Measurements from ENCODE around the gene SLC2A9.

SLC2A9 gene

GRCh38 chr4:10019521-10020051, 1.7 kb downstream of the SLC2A9 start:
- no peak for DNase-seq (ENCODE audit: low read depth)

GRCh38 chr4:10018818-10019461, 2.4 kb downstream of the SLC2A9 start:
- DNase-seq (ENCODE audit: low read depth): peak; percentile 67

- no peak for DNase-seq (ENCODE audit: low read depth)
Measured at GRCh38 chr4:10017037-10017893, 4.0 kb downstream of the SLC2A9 start.

GRCh38 chr4:10016169-10016568, 5.1 kb downstream of the SLC2A9 start:
- DNase-seq (ENCODE audit: low read depth): no peak

GRCh38 chr4:10015140-10015753, 6.0 kb downstream of the SLC2A9 start:
- DNase-seq (ENCODE audit: low read depth): no peak

GRCh38 chr4:10013722-10014121, 7.6 kb downstream of the SLC2A9 start:
- DNase-seq (ENCODE audit: low read depth): no peak

- DNase-seq (ENCODE audit: low read depth): no peak
Measured at GRCh38 chr4:10011885-10012284, 9.4 kb downstream of the SLC2A9 start.

- no peak for DNase-seq (ENCODE audit: low read depth)
Measured at GRCh38 chr4:10011277-10011676, 10.0 kb downstream of the SLC2A9 start.

- DNase-seq (ENCODE audit: low read depth): no peak
Measured at GRCh38 chr4:10009861-10010500, 11.3 kb downstream of the SLC2A9 start.

- DNase-seq (ENCODE audit: low read depth): no peak
Measured at GRCh38 chr4:10008609-10009005, 12.7 kb downstream of the SLC2A9 start.

- DNase-seq (ENCODE audit: low read depth): no peak
Measured at GRCh38 chr4:10007793-10008608, 13.3 kb downstream of the SLC2A9 start.

GRCh38 chr4:10007436-10007740, 13.9 kb downstream of the SLC2A9 start:
- DNase-seq (ENCODE audit: low read depth): no peak

- DNase-seq (ENCODE audit: low read depth): no peak
Measured at GRCh38 chr4:10006601-10007435, 14.5 kb downstream of the SLC2A9 start.

GRCh38 chr4:10006231-10006600, 15.1 kb downstream of the SLC2A9 start:
- DNase-seq (ENCODE audit: low read depth): no peak

GRCh38 chr4:10005632-10006031, 15.7 kb downstream of the SLC2A9 start:
- no peak for DNase-seq (ENCODE audit: low read depth)

GRCh38 chr4:10003666-10004065, 17.6 kb downstream of the SLC2A9 start:
- no peak for DNase-seq (ENCODE audit: low read depth)

GRCh38 chr4:10002278-10002677, 19.0 kb downstream of the SLC2A9 start:
- DNase-seq (ENCODE audit: low read depth): no peak

- DNase-seq (ENCODE audit: low read depth): no peak
Measured at GRCh38 chr4:10001757-10002156, 19.5 kb downstream of the SLC2A9 start.

- DNase-seq (ENCODE audit: low read depth): no peak
Measured at GRCh38 chr4:9999956-10000561, 21.2 kb downstream of the SLC2A9 start.

GRCh38 chr4:9997886-9998285, 23.4 kb downstream of the SLC2A9 start:
- DNase-seq (ENCODE audit: low read depth): no peak
